GM23338 (cell line): Measurements from ENCODE around the gene TMEM165. TPM values are rescaled to one million over a fixed set of nuclear protein-coding genes. Genes with fewer than 3 reads are reported as not detected.

Source experiments
- ATAC-seq: fragments of 200-7000 bp; cut with Tn5 transposase; 3 replicates; pipeline ENCODE4 v1.9.1; 2020
- DNase-seq: peaks from one replicate; pipeline ENCODE4 v3.0.0-alpha.2; 2015; ENCODE audit warnings: low spot score
- H2AFZ ChIP-seq: fragments of 200-600 bp; sonication (generic); 2 replicates; pipeline ENCODE4 v1.8.0; 2016; ENCODE audit warnings: antibody characterized with exemption, mild to moderate bottlenecking, moderate library complexity
- H3F3A ChIP-seq: fragments of 200-600 bp; sonication (generic); replicated peaks from 2 replicates; pipeline ENCODE4 v1.8.0; 2017; ENCODE audit warnings: antibody characterized with exemption, mixed run types, low read depth
- H3K27ac ChIP-seq: fragments of 200-600 bp; sonication (generic); 2 replicates; pipeline ENCODE4 v1.6.1; 2016; ENCODE audit warnings: low read depth
- H3K27me3 ChIP-seq: fragments of 200-600 bp; sonication (generic); 2 replicates; pipeline ENCODE4 v1.8.0; 2016; ENCODE audit warnings: mild to moderate bottlenecking, mixed run types, moderate library complexity; ENCODE audit not compliant: insufficient read depth
- H3K36me3 ChIP-seq: fragments of 200-600 bp; sonication (generic); 2 replicates; pipeline ENCODE4 v1.8.0; 2016; ENCODE audit warnings: mild to moderate bottlenecking; ENCODE audit not compliant: insufficient read depth
- H3K4me1 ChIP-seq: fragments of 200-600 bp; sonication (generic); 2 replicates; pipeline ENCODE4 v1.8.0; 2016; ENCODE audit warnings: mild to moderate bottlenecking, moderate library complexity; ENCODE audit not compliant: insufficient read depth
- H3K4me2 ChIP-seq: fragments of 200-600 bp; sonication (generic); 2 replicates; pipeline ENCODE4 v1.7.1; 2017; ENCODE audit warnings: mixed run types
- H3K4me3 ChIP-seq: fragments of 200-600 bp; sonication (generic); 2 replicates; pipeline ENCODE4 v1.6.1; 2016; ENCODE audit warnings: mixed run types
- H3K79me2 ChIP-seq: fragments of 200-600 bp; sonication (generic); replicated peaks from 2 replicates; pipeline ENCODE4 v1.8.0; 2017; ENCODE audit warnings: mild to moderate bottlenecking; ENCODE audit not compliant: insufficient read depth
- H3K9me2 ChIP-seq: fragments of 200-600 bp; sonication (generic); 2 replicates; pipeline ENCODE4 v1.8.0; 2017; ENCODE audit not compliant: insufficient read depth
- H4K20me1 ChIP-seq: fragments of 200-600 bp; sonication (generic); replicated peaks from 2 replicates; pipeline ENCODE4 v1.8.0; 2017; ENCODE audit warnings: mild to moderate bottlenecking; ENCODE audit not compliant: insufficient read depth
- H3K27ac Mint-ChIP-seq: 2 replicates; pipeline ENCODE4 v1.8.0; 2020; ENCODE audit warnings: inconsistent platforms, mild to moderate bottlenecking, moderate library complexity, mixed read lengths
- H3K27me3 Mint-ChIP-seq: 3 replicates; pipeline ENCODE4 v1.8.0; 2022; ENCODE audit warnings: low read depth, mild to moderate bottlenecking, moderate library complexity, mixed read lengths, inconsistent platforms; ENCODE audit not compliant: insufficient read depth, poor library complexity
- H3K36me3 Mint-ChIP-seq: 3 replicates; pipeline ENCODE4 v1.8.0; 2021; ENCODE audit warnings: low read depth, mild to moderate bottlenecking, inconsistent platforms, moderate library complexity, mixed read lengths
- H3K4me1 Mint-ChIP-seq: 3 replicates; pipeline ENCODE4 v1.8.0; 2020; ENCODE audit warnings: mild to moderate bottlenecking, inconsistent platforms, mixed read lengths
- H3K4me3 Mint-ChIP-seq: 3 replicates; pipeline ENCODE4 v1.8.0; 2021; ENCODE audit warnings: moderate library complexity, mild to moderate bottlenecking, inconsistent platforms, mixed read lengths
- H3K9me3 Mint-ChIP-seq: 3 replicates; pipeline ENCODE4 v1.8.0; 2020; ENCODE audit warnings: moderate library complexity, mild to moderate bottlenecking, inconsistent platforms, mixed read lengths
- CREB1 ChIP-seq: fragments of 250-450 bp; sonication (Bioruptor Pico); IDR thresholded peaks from 2 replicates; pipeline ENCODE4 v1.5.0; 2020; ENCODE audit warnings: low read depth, mild to moderate bottlenecking, moderate library complexity
- EZH2 ChIP-seq: fragments of 200-600 bp; sonication (generic); IDR thresholded peaks from one replicate; pipeline ENCODE4 v1.8.0; 2017; ENCODE audit warnings: antibody characterized with exemption, mild to moderate bottlenecking, low read depth; ENCODE audit not compliant: unreplicated experiment
- JUNB ChIP-seq: IDR thresholded peaks from one replicate; pipeline ENCODE4 v1.6.1; 2016; ENCODE audit warnings: antibody characterized with exemption; ENCODE audit not compliant: unreplicated experiment
- NANOG ChIP-seq: IDR thresholded peaks from 2 replicates; pipeline ENCODE4 v1.6.1; 2016; ENCODE audit warnings: antibody characterized with exemption, borderline replicate concordance
- POLR2AphosphoS5 ChIP-seq: IDR thresholded peaks from 2 replicates; pipeline ENCODE4 v1.6.1; 2016; ENCODE audit warnings: antibody characterized with exemption, low read depth
- STAT1 ChIP-seq: IDR thresholded peaks from one replicate; pipeline ENCODE4 v1.6.1; 2016; ENCODE audit warnings: antibody characterized with exemption; ENCODE audit not compliant: unreplicated experiment
- ZNF331 ChIP-seq: fragments of 250-450 bp; sonication (Bioruptor Pico); IDR thresholded peaks from 2 replicates; pipeline ENCODE4 v1.5.0; 2020; ENCODE audit warnings: low read depth, mild to moderate bottlenecking, moderate library complexity
- polyA plus RNA-seq: library from polyadenylated mRNA; unstranded; fragments of >200 nt; fragmentation: Nextera tagmentation; extraction: Ambion mirVana; gene quantifications from 2 replicates; pipeline ENCODE4 v1.2.1, GENCODE V29; 2016
- total RNA-seq: library from RNA; depleted of rRNA; stranded (reverse); fragments of >200 nt; shearing (Covaris generic); gene quantifications from 2 replicates; pipeline ENCODE4 v1.2.3, GENCODE V29; 2014
- TF ChIP-seq, protein P1 (sequence below), 2 experiments: fragments of 200-600 bp in 1 of 2; sonication (generic) in 1 of 2; conservative IDR thresholded peaks; 2 replicates each; pipeline versions ENCODE4 v1.5.1 to v1.6.1; 2016 to 2017; ENCODE audit warnings: antibody characterized with exemption in 2 of 2, low read depth in 2 of 2, mild to moderate bottlenecking in 2 of 2, moderate library complexity in 1 of 2

TMEM165 gene
- total and polyA plus RNA-seq, 2 experiments from 2014 or later: 125 to 171 TPM

DNA sequence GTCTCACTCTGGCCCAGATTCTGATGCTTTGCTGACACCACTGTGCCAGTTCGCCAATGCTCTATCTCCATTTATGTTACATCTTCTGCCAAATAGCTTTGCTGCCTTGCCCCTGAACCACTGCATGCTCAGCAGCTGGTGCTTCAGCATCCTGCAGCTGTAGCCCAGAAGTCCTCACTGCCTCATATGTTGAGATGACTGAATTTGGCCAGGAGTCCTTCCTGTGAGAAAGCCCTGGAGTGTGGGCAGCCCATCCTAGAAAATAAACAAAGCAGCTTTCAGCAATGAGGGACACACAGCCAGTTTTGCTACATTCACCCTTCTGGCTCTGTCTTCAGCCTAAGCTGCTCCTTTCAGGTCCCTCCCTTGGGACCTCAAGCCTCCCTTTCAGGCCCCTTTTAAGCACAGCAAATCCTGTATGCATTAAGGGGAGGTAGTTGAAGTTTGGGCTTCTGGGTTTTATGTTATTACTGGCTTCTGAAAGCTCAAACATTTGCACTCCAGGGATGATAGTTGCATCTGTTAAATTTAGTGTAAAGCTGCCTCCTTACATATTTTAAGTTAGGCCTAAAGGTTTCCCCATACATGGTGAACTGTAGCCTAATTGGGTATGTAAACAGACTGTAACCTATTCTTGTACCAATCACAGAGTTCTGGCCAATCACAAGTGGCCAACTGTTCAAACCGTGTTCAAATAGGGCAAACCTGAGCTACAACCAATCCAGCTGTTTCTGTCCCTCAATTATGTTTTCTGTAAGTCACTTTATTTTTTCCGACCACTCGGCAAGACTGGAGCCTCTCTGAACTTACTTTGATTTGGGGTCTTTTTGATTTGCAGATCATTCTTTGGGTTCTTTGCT is 2.1 kb upstream of the TMEM165 start:
- H4K20me1 ChIP-seq: peaks cover 18% of the 10 kb centered on the region
- TF ChIP-seq JUNB (no peak), STAT1 (no peak), ZNF331 (CRISPR knock-in tag) (no peak), CREB1 (CRISPR knock-in tag) (no peak), EZH2 (no peak)
- H3K4me1 Mint-ChIP-seq: peaks cover 18% of the 10 kb centered on the region
- peaks cover 18% of the 10 kb centered on the region for H3K36me3 Mint-ChIP-seq
- no peak overlapping the region for H3K4me2 ChIP-seq
- H3K9me3 Mint-ChIP-seq: no peaks in the 10 kb centered on the region; the same call in 1 of the 3 replicates
- no peaks in the 10 kb centered on the region for H3K36me3 ChIP-seq
- no peak overlapping the region for H3K4me3 Mint-ChIP-seq
- H2AFZ ChIP-seq: no peak overlapping the region
- no peak for DNase-seq
- H3K27me3 Mint-ChIP-seq: peaks cover 7% of the 10 kb centered on the region
- H3K4me1 ChIP-seq: peaks cover 15% of the 10 kb centered on the region
- H3K27me3 ChIP-seq: no peaks in the 10 kb centered on the region
- peaks cover 29% of the 10 kb centered on the region for H3K79me2 ChIP-seq
- no peaks in the 10 kb centered on the region for H3F3A ChIP-seq
- H3K4me3 ChIP-seq: no peak overlapping the region
- H3K27ac ChIP-seq: no peak overlapping the region
- no peak overlapping the region for H3K27ac Mint-ChIP-seq
- ATAC-seq: no peak
- H3K9me2 ChIP-seq: no peaks in the 10 kb centered on the region

GRCh38 chr4:55395218-55395528 is 584 bp upstream of the TMEM165 start:
- peaks cover 42% of the 10 kb centered on the region for H3K79me2 ChIP-seq
- H3K9me3 Mint-ChIP-seq: no peaks in the 10 kb centered on the region; the same call in 1 of the 3 replicates
- peaks cover 22% of the 10 kb centered on the region for H3K4me1 ChIP-seq
- peaks cover 26% of the 10 kb centered on the region for H3K36me3 Mint-ChIP-seq
- H3K27ac ChIP-seq: peak overlapping the region; percentile 61
- H3K27ac Mint-ChIP-seq: peak overlapping the region; percentile 98
- H3K4me2 ChIP-seq: peak overlapping the region; percentile 87
- no peaks in the 10 kb centered on the region for H3F3A ChIP-seq
- H2AFZ ChIP-seq: peak overlapping the region; percentile 58; the same call in 1 of the 2 replicates
- 0 out of 2 replicates have a peak, but pooled peaks cover 4% of the 10 kb centered on the region for H3K36me3 ChIP-seq
- no peaks in the 10 kb centered on the region for H3K27me3 ChIP-seq
- peak overlapping the region; percentile 93 for H3K4me3 Mint-ChIP-seq
- peaks cover 30% of the 10 kb centered on the region for H4K20me1 ChIP-seq
- TF ChIP-seq NANOG: no peak
- no peak for TF ChIP-seq JUNB
- TF ChIP-seq, protein P1, sequence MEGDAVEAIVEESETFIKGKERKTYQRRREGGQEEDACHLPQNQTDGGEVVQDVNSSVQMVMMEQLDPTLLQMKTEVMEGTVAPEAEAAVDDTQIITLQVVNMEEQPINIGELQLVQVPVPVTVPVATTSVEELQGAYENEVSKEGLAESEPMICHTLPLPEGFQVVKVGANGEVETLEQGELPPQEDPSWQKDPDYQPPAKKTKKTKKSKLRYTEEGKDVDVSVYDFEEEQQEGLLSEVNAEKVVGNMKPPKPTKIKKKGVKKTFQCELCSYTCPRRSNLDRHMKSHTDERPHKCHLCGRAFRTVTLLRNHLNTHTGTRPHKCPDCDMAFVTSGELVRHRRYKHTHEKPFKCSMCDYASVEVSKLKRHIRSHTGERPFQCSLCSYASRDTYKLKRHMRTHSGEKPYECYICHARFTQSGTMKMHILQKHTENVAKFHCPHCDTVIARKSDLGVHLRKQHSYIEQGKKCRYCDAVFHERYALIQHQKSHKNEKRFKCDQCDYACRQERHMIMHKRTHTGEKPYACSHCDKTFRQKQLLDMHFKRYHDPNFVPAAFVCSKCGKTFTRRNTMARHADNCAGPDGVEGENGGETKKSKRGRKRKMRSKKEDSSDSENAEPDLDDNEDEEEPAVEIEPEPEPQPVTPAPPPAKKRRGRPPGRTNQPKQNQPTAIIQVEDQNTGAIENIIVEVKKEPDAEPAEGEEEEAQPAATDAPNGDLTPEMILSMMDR (conservative IDR thresholded peaks at IDR 0.05; ENCODE audit: low read depth in 2 of 2): 0 out of 4 replicates have a peak, but pooled peaks of 1 of the 2 experiments have one; percentile 9
- no peak for TF ChIP-seq POLR2AphosphoS5
- TF ChIP-seq ZNF331 (CRISPR knock-in tag): no peak
- H3K4me1 Mint-ChIP-seq: peaks cover 24% of the 10 kb centered on the region
- no peaks in the 10 kb centered on the region for H3K9me2 ChIP-seq
- ATAC-seq (no peak), DNase-seq (no peak)
- peaks cover 4% of the 10 kb centered on the region for H3K27me3 Mint-ChIP-seq
- H3K4me3 ChIP-seq: peak overlapping the region; percentile 92
